Lower lobe of right lung (tissue), 2 donors: ENCODE data around the gene ATP6AP1. TPM values are rescaled to one million over a fixed set of nuclear protein-coding genes. Genes with fewer than 3 reads are reported as not detected.
A peak's percentile ranks its signal among the peaks of the same experiment; 100 is the strongest.

Experiments used
- ATAC-seq, 2 donors: fragments of 200-7000 bp; cut with Tn5 transposase; one replicate each; pipeline ENCODE4 v1.9.1; 2020 to 2022; ENCODE audit warnings: mild to moderate bottlenecking in 2 of 2, moderate library complexity in 2 of 2
- DNase-seq: peaks from one replicate; pipeline ENCODE4 v3.0.0-alpha.2; 2020
- H3K27ac ChIP-seq: fragments of 200-600 bp; one replicate; pipeline ENCODE4 v1.8.0; 2022
- H3K27me3 ChIP-seq: fragments of 200-600 bp; one replicate; pipeline ENCODE4 v1.8.0; 2022; ENCODE audit warnings: low read depth
- H3K36me3 ChIP-seq: fragments of 200-600 bp; one replicate; pipeline ENCODE4 v1.8.0; 2022; ENCODE audit warnings: mild to moderate bottlenecking
- H3K4me1 ChIP-seq: fragments of 200-600 bp; one replicate; pipeline ENCODE4 v1.8.0; 2022
- H3K4me3 ChIP-seq: fragments of 200-600 bp; one replicate; pipeline ENCODE4 v1.8.0; 2022; ENCODE audit warnings: mild to moderate bottlenecking
- H3K9me3 ChIP-seq: fragments of 200-600 bp; one replicate; pipeline ENCODE4 v1.8.0; 2022
- CTCF ChIP-seq: fragments of 200-600 bp; IDR thresholded peaks from one replicate; pipeline ENCODE4 v1.8.0; 2022; ENCODE audit warnings: antibody characterized with exemption, mild to moderate bottlenecking
- intact Hi-C: fragments of 100-400 bp; cut with DNase I; formaldehyde crosslinking; loops from one replicate; pipeline ENCODE4 v1.11.0; 2022
- total RNA-seq: library from RNA; stranded (reverse); fragmentation: NEBNext Ultra II Directional; extraction: Animal tissue kit (Norgen Biotek cat#: 25700); gene quantifications from one replicate; pipeline ENCODE4 v1.2.1, GENCODE V29; 2021
- donor health status: DM: no; HTN: yes; CAD: no; lungs with severe emphysema.

ATP6AP1 gene
- total RNA-seq, 1 donor from 2014 or later: 235 TPM

- Histone ChIP-seq H3K36me3 (peaks cover 45% of the 10 kb centered on the region), H3K4me1 (peaks cover 16% of the 10 kb centered on the region), H3K27me3 (no peaks in the 10 kb centered on the region), H3K9me3 (no peaks in the 10 kb centered on the region), H3K27ac (no peak overlapping the region), H3K4me3 (no peak overlapping the region)
- no peak for DNase-seq
- TF ChIP-seq CTCF: no peak
- ATAC-seq: no peak
- intact Hi-C loops: no loop called here
These were observed 6.8 kb downstream of the ATP6AP1 start for GRCh38 chrX:154435171-154435733.

GRCh38 chrX:154436374-154436982 is 8.0 kb downstream of the ATP6AP1 start:
- Histone ChIP-seq H3K9me3 (no peaks in the 10 kb centered on the region), H3K4me3 (peak overlapping the region; percentile 79), H3K27me3 (no peaks in the 10 kb centered on the region), H3K27ac (peak overlapping the region; percentile 81), H3K36me3 (peaks cover 55% of the 10 kb centered on the region), H3K4me1 (peaks cover 12% of the 10 kb centered on the region)
- DNase-seq (peak; percentile 53), ATAC-seq (peak; percentile 46 to 57)
- TF ChIP-seq CTCF: no peak
- intact Hi-C loops: no loop called here

GRCh38 chrX:154436983-154437752 is 8.7 kb downstream of the ATP6AP1 start, which contains the start of gene GDI1:
Gene GDI1, plus strand, starts transcription at chrX:154437154. Its CDS starts 101 bp downstream, at chrX:154437255.
- H3K4me3 ChIP-seq: peak within 1 kb of the TSS; percentile 79
- DNase-seq (peak; percentile 71), ATAC-seq (peak; percentile 76 to 83)
- peak within 1 kb of the TSS; percentile 81 for H3K27ac ChIP-seq
- no peaks in the 10 kb centered on the region for H3K27me3 ChIP-seq
- H3K36me3 ChIP-seq: peaks cover 60% of the 10 kb centered on the region
- H3K9me3 ChIP-seq: no peaks in the 10 kb centered on the region
- intact Hi-C loops: no loop called here
- H3K4me1 ChIP-seq: peaks cover 12% of the 10 kb centered on the region
- TF ChIP-seq CTCF: no peak

- peaks cover 12% of the 10 kb centered on the region for H3K4me1 ChIP-seq
- H3K4me3 ChIP-seq: peak overlapping the region; percentile 79
- ATAC-seq (no peak), DNase-seq (no peak)
- H3K9me3 ChIP-seq: no peaks in the 10 kb centered on the region
- intact Hi-C loops: no loop called here
- H3K36me3 ChIP-seq: peaks cover 55% of the 10 kb centered on the region
- TF ChIP-seq CTCF: no peak
- H3K27me3 ChIP-seq: no peaks in the 10 kb centered on the region
- H3K27ac ChIP-seq: peak overlapping the region; percentile 81
These were observed 9.8 kb downstream of the ATP6AP1 start for GRCh38 chrX:154437971-154438893.

GRCh38 chrX:154439841-154440240 is 11.4 kb downstream of the ATP6AP1 start:
- H3K27me3 ChIP-seq: no peaks in the 10 kb centered on the region
- ATAC-seq: no peak
- H3K4me3 ChIP-seq: no peak overlapping the region
- H3K9me3 ChIP-seq: no peaks in the 10 kb centered on the region
- intact Hi-C loops: no loop called here
- H3K36me3 ChIP-seq: peaks cover 39% of the 10 kb centered on the region
- no peak for TF ChIP-seq CTCF
- no peak for DNase-seq
- no peak overlapping the region for H3K27ac ChIP-seq
- H3K4me1 ChIP-seq: peaks cover 14% of the 10 kb centered on the region
